HG02970 (cell line): ENCODE data around the gene FUT9.

Experiments
- ATAC-seq: cut with Tn5 transposase; IDR thresholded peaks from one replicate; pipeline ENCODE4 v1.9.1; 2021; ENCODE audit warnings: mild to moderate bottlenecking, moderate library complexity, moderate number of reproducible peaks; ENCODE audit not compliant: unreplicated experiment, low FRiP score

FUT9 gene

GRCh38 chr6:96015518-96016333 lies at the start of gene FUT9:
TSS of gene FUT9 (plus strand) at chr6:96015974. CDS start at chr6:96203156, 187,182 bp downstream.
- no peak for ATAC-seq

GRCh38 chr6:95967594-95967993 lies 48.2 kb upstream of the FUT9 start:
- no peak for ATAC-seq

- ATAC-seq, result no peak
Observed at GRCh38 chr6:95973976-95974375, 41.8 kb upstream of the FUT9 start.

GRCh38 chr6:95978230-95978629 lies 37.5 kb upstream of the FUT9 start:
- no peak for ATAC-seq

- ATAC-seq, result no peak
Observed at GRCh38 chr6:95991906-95992305, 23.9 kb upstream of the FUT9 start.

- no peak for ATAC-seq
Observed at GRCh38 chr6:95994151-95994550, 21.6 kb upstream of the FUT9 start.

- no peak for ATAC-seq
Observed at GRCh38 chr6:95998133-95998532, 17.6 kb upstream of the FUT9 start.

- ATAC-seq, result no peak
Observed at GRCh38 chr6:96001891-96002575, 13.7 kb upstream of the FUT9 start.

GRCh38 chr6:96002576-96002910 lies 13.2 kb upstream of the FUT9 start:
- ATAC-seq, result no peak

- no peak for ATAC-seq
Observed at GRCh38 chr6:96002912-96003311, 12.9 kb upstream of the FUT9 start.

GRCh38 chr6:96007663-96008062 lies 8.1 kb upstream of the FUT9 start:
- ATAC-seq, result no peak

- ATAC-seq, result no peak
Observed at GRCh38 chr6:96013531-96013930, 2.2 kb upstream of the FUT9 start.

- no peak for ATAC-seq
Observed at GRCh38 chr6:96014846-96015517, 792 bp upstream of the FUT9 start.

GRCh38 chr6:96016334-96017069 lies 728 bp downstream of the FUT9 start:
- ATAC-seq, result no peak

- no peak for ATAC-seq
Observed at GRCh38 chr6:96017070-96017359, 1.2 kb downstream of the FUT9 start.

- ATAC-seq, result no peak
Observed at GRCh38 chr6:96022225-96022624, 6.5 kb downstream of the FUT9 start.

GRCh38 chr6:96032661-96033060 lies 16.9 kb downstream of the FUT9 start:
- ATAC-seq, result no peak

GRCh38 chr6:96051555-96051954 lies 35.8 kb downstream of the FUT9 start:
- ATAC-seq, result no peak

- ATAC-seq, result no peak
Observed at GRCh38 chr6:96058082-96058481, 42.3 kb downstream of the FUT9 start.

- no peak for ATAC-seq
Observed at GRCh38 chr6:96059586-96059985, 43.8 kb downstream of the FUT9 start.

GRCh38 chr6:96060249-96060648 lies 44.5 kb downstream of the FUT9 start:
- ATAC-seq, result no peak
